ENCODE measurements around the gene ERAL1. TPM values are rescaled to one million over a fixed set of nuclear protein-coding genes. Genes with fewer than 3 reads are reported as not detected.
A peak's percentile ranks its signal among the peaks of the same experiment; 100 is the strongest.
"Not testable (repeated sequence)": the region's sequence is repeated elsewhere in the genome, so short reads cannot be mapped to it uniquely, and the experiment has no call there.

ERAL1 gene
- total and polyA plus RNA-seq, 5 experiments from 2014 or later, result 25.3 to 54.9 (median 32.7) TPM

GRCh38 chr17:28867276-28867675 is 12.5 kb downstream of the ERAL1 start:
- Mint-ChIP-seq H3K27me3 (no peaks in the 10 kb centered on the region), H3K4me1 (peaks cover 5 to 17% (median 13%) of the 10 kb centered on the region in 4 donors), H3K4me3 (no peak overlapping the region), H3K27ac (no peak overlapping the region), H3K36me3 (no peaks in the 10 kb centered on the region), H3K9me3 (no peaks in the 10 kb centered on the region)
- POLR2A ChIA-PET, result interaction anchor here (1.1 kb wide), 1 partner anchor 30 kb away, joined by 3 read pairs; the partner anchor contains the start of gene FLOT2
- no peak for ATAC-seq
- no peak for DNase-seq

- POLR2A ChIA-PET, result interaction anchor here (0.6 to 2.2 kb wide), 13 partner anchors 10 to 143 kb away, joined by 3 to 36 read pairs (median 6); partner anchors contain the start of genes ERAL1, FAM222B and FLOT2
- no peaks in the 10 kb centered on the region for H3K27me3 Mint-ChIP-seq
- H3K9me3 Mint-ChIP-seq, result no peaks in the 10 kb centered on the region
- H3K27ac Mint-ChIP-seq, result peak overlapping the region; percentile 86 to 100 (median 96)
- H3K4me1 Mint-ChIP-seq, result peaks cover 7 to 18% (median 13%) of the 10 kb centered on the region in 4 donors
- H3K36me3 Mint-ChIP-seq, result no peaks in the 10 kb centered on the region
- H3K4me3 Mint-ChIP-seq, result peak overlapping the region in 9 of 10 donors; percentile 48 to 80 (median 61)
- DNase-seq (peak in 7 of 10 donors; percentile 3 to 58 (median 33)), ATAC-seq (peak; percentile 100)
Observed at GRCh38 chr17:28871056-28871579, 16.3 kb downstream of the ERAL1 start.

- Mint-ChIP-seq H3K4me1 (peaks cover 8 to 18% (median 14%) of the 10 kb centered on the region in 4 donors), H3K36me3 (peaks cover 6 to 12% (median 10%) of the 10 kb centered on the region in 3 donors), H3K9me3 (no peaks in the 10 kb centered on the region), H3K4me3 (no peak overlapping the region), H3K27me3 (no peaks in the 10 kb centered on the region), H3K27ac (peak overlapping the region in 1 of 10 donors; percentile 71)
- DNase-seq, result no peak
- ATAC-seq, result no peak
- POLR2A ChIA-PET, result no interaction called here
Observed at GRCh38 chr17:28873839-28874238, 19.0 kb downstream of the ERAL1 start.

GRCh38 chr17:28874750-28875149 is 19.9 kb downstream of the ERAL1 start:
- peaks cover 8 to 18% (median 14%) of the 10 kb centered on the region in 4 donors for H3K4me1 Mint-ChIP-seq

GRCh38 chr17:28875848-28876550 is 21.2 kb downstream of the ERAL1 start:
- Mint-ChIP-seq H3K9me3 (no peaks in the 10 kb centered on the region), H3K4me1 (peaks cover 6 to 15% (median 11%) of the 10 kb centered on the region in 4 donors), H3K27me3 (no peaks in the 10 kb centered on the region), H3K36me3 (peaks cover 6 to 32% (median 18%) of the 10 kb centered on the region in 3 donors), H3K4me3 (no peak overlapping the region), H3K27ac (peak overlapping the region in 2 of 10 donors; percentile 17 to 19)
- ATAC-seq (no peak), DNase-seq (no peak)
- POLR2A ChIA-PET, result interaction anchor here (1.6 kb wide), 1 partner anchor 20 kb away, joined by 6 read pairs; no protein-coding TSS in a partner anchor

More at GRCh38 chr17:28874750-28875149, 19.9 kb downstream of the ERAL1 start:
- Mint-ChIP-seq H3K4me3 (no peak overlapping the region), H3K27ac (no peak overlapping the region), H3K36me3 (peaks cover 6 to 19% (median 16%) of the 10 kb centered on the region in 3 donors), H3K27me3 (no peaks in the 10 kb centered on the region), H3K9me3 (no peaks in the 10 kb centered on the region)
- DNase-seq (no peak), ATAC-seq (no peak)
- POLR2A ChIA-PET, result interaction anchor here (0.6 to 1.6 kb wide), 3 partner anchors 21 to 245 kb away, joined by 3 to 7 read pairs (median 6); no protein-coding TSS in a partner anchor

GRCh38 chr17:28877150-28877711 is 22.4 kb downstream of the ERAL1 start:
- DNase-seq, H3K4me3 Mint-ChIP-seq, H3K27me3 Mint-ChIP-seq, H3K4me1 Mint-ChIP-seq, H3K9me3 Mint-ChIP-seq, ATAC-seq: not testable (repeated sequence)
- peaks cover 6 to 39% (median 20%) of the 10 kb centered on the region in 3 donors for H3K36me3 Mint-ChIP-seq
- peak overlapping the region in 1 of 10 donors; percentile 37 for H3K27ac Mint-ChIP-seq
- POLR2A ChIA-PET, result interaction anchor here (2.9 kb wide), 1 partner anchor 16 kb away, joined by 16 read pairs; no protein-coding TSS in a partner anchor

- H3K36me3 Mint-ChIP-seq, result peaks cover 6 to 50% (median 23%) of the 10 kb centered on the region in 3 donors
- H3K27ac Mint-ChIP-seq, result peak overlapping the region in 4 of 10 donors; percentile 18 to 59 (median 44)
- no peaks in the 10 kb centered on the region for H3K9me3 Mint-ChIP-seq
- no peaks in the 10 kb centered on the region for H3K27me3 Mint-ChIP-seq
- ATAC-seq (no peak), DNase-seq (no peak)
- POLR2A ChIA-PET, result interaction anchor here (1.0 to 2.9 kb wide), 5 partner anchors 15 to 22 kb away, joined by 3 to 16 read pairs (median 5); partner anchors contain the start of gene FLOT2
- peaks cover 0 to 4% (median under 1%) of the 10 kb centered on the region in 4 donors for H3K4me1 Mint-ChIP-seq
- no peak overlapping the region for H3K4me3 Mint-ChIP-seq
Observed at GRCh38 chr17:28878158-28878910, 23.5 kb downstream of the ERAL1 start.

GRCh38 chr17:28878981-28879380 is 24.2 kb downstream of the ERAL1 start:
- Mint-ChIP-seq H3K9me3 (no peaks in the 10 kb centered on the region), H3K4me3 (no peak overlapping the region), H3K36me3 (peaks cover 6 to 52% (median 23%) of the 10 kb centered on the region in 3 donors), H3K27me3 (no peaks in the 10 kb centered on the region), H3K4me1 (peaks cover 0 to 5% (median under 1%) of the 10 kb centered on the region in 4 donors), H3K27ac (peak overlapping the region in 2 of 10 donors; percentile 24 to 53)
- POLR2A ChIA-PET, result interaction anchor here (1.0 to 2.9 kb wide), 5 partner anchors 14 to 22 kb away, joined by 3 to 16 read pairs (median 5); partner anchors contain the start of gene FLOT2
- no peak for DNase-seq
- ATAC-seq, result peak; percentile 33 to 38

- DNase-seq (no peak), ATAC-seq (no peak)
- Mint-ChIP-seq H3K4me1 (peaks cover 3 to 12% (median 5%) of the 10 kb centered on the region in 4 donors), H3K27me3 (no peaks in the 10 kb centered on the region), H3K9me3 (no peaks in the 10 kb centered on the region), H3K27ac (peak overlapping the region in 4 of 10 donors; percentile 16 to 66 (median 45)), H3K36me3 (peaks cover 6 to 62% (median 23%) of the 10 kb centered on the region in 3 donors), H3K4me3 (no peak overlapping the region)
- POLR2A ChIA-PET, result interaction anchor here (1.3 to 2.9 kb wide), 3 partner anchors 13 to 20 kb away, joined by 3 to 16 read pairs (median 6); no protein-coding TSS in a partner anchor
Observed at GRCh38 chr17:28879886-28880571, 25.2 kb downstream of the ERAL1 start.

- H3K27ac Mint-ChIP-seq, result peak overlapping the region in 1 of 10 donors; percentile 24
- no peak overlapping the region for H3K4me3 Mint-ChIP-seq
- H3K27me3 Mint-ChIP-seq, result no peaks in the 10 kb centered on the region
- no peak for DNase-seq
- peaks cover 9 to 17% (median 10%) of the 10 kb centered on the region in 4 donors for H3K4me1 Mint-ChIP-seq
- no peaks in the 10 kb centered on the region for H3K9me3 Mint-ChIP-seq
- POLR2A ChIA-PET, result interaction anchor here (2.2 kb wide), 1 partner anchor 16 kb away, joined by 5 read pairs; no protein-coding TSS in a partner anchor
- no peak for ATAC-seq
- peaks cover 6 to 68% (median 23%) of the 10 kb centered on the region in 3 donors for H3K36me3 Mint-ChIP-seq
Observed at GRCh38 chr17:28880572-28880945, 25.7 kb downstream of the ERAL1 start.

- H3K4me1 Mint-ChIP-seq, result peaks cover 9 to 20% (median 14%) of the 10 kb centered on the region in 4 donors
- POLR2A ChIA-PET, result interaction anchor here (0.9 to 2.2 kb wide), 5 partner anchors 13 to 48 kb away, joined by 3 to 5 read pairs (median 3); no protein-coding TSS in a partner anchor
- DNase-seq (no peak), ATAC-seq (no peak)
- peaks cover 6 to 74% (median 23%) of the 10 kb centered on the region in 3 donors for H3K36me3 Mint-ChIP-seq
- no peaks in the 10 kb centered on the region for H3K27me3 Mint-ChIP-seq
- no peak overlapping the region for H3K4me3 Mint-ChIP-seq
- H3K9me3 Mint-ChIP-seq, result no peaks in the 10 kb centered on the region
- H3K27ac Mint-ChIP-seq, result no peak overlapping the region
Observed at GRCh38 chr17:28881533-28882056, 26.8 kb downstream of the ERAL1 start.
